ENCODE results near the gene WDR43.

GRCh38 chr2:28975671-28976070, 81.2 kb downstream of the WDR43 start:
- TF ChIP-seq CTCF (IDR thresholded peaks at IDR 0.05): no peak
- TF ChIP-seq POLR2AphosphoS5 (IDR thresholded peaks at IDR 0.05): no peak
- no peak for TF ChIP-seq POLR2A (IDR thresholded peaks at IDR 0.05)
- no peak for TF ChIP-seq EP300 (IDR thresholded peaks at IDR 0.05)
